NCI-H748 (cell line): ENCODE measurements around the gene RAD52.
"Not testable (repeated sequence)": the region's sequence is repeated elsewhere in the genome, so short reads cannot be mapped to it uniquely, and the experiment has no call there.

Experiments used
- DNase-seq: peaks from one replicate; lab custom pipeline; 2025; ENCODE audit not compliant: unreplicated experiment; lab: John Stamatoyannopoulos, UW

Gene RAD52

DNA sequence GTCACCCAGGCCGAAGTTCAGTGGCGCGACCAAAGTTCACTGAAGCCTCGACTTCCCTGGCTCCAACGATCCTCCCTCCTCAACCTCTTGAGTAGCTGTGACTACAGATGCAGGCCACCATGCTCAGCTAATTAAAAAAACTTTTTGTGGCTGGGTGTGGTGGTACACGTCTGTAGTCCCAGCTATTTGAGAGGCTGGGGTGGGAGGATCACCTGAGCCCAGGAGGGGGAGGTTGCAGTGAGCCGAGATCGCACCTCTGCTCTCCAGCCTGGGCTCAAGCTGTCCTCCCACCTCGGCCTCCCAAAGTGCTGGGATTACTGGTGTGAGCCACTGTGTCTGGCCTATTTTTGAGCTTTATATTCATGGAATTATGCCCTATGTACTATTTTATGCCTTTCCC is 18.1 kb upstream of the RAD52 start:
- no peak for DNase-seq

DNA sequence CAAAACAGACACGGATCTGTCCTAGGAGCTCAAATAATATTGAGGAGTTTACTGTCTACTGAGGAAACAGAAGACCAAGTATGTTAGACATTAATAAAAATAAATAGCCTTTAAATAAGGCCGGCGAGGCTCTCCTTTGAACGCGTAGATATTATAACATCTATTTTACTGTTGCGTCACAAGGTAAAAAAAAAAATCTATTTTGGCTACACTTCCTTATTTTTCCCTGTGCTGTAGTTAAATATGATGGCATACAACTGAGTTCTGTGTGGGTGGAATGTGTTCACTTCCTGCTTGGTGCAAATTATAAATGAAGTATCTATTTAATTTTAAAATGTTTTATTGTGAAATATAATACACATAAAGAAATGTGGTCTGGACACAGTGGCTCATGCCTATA is 17.2 kb upstream of the RAD52 start:
- DNase-seq, result no peak

DNA sequence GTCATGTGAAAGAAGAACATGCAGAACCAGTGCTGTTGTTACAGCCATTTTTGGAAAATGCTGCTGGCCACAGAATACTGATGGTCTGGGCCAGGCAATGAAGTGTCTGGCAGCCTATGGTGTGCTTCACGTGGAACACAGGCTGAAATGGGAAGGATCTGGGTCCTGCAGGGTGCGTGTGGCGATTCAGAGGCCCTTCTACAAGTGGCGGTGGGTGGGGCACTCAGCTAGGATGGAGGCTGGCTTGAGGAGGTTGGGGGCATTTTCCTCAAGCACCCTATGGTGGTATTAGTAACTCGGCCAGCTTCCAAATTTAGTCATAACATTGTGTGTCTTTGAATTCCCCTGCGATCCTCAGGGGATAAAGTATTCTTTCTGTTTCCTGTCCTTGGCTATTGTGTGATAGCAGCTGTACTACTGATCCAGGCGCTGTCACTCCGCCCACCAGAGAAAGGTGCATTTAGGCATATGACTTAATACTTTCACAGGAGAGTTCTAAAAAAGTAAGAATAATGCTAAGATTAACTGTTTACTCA is 9.2 kb upstream of the RAD52 start:
- peak; percentile 12 for DNase-seq

DNA sequence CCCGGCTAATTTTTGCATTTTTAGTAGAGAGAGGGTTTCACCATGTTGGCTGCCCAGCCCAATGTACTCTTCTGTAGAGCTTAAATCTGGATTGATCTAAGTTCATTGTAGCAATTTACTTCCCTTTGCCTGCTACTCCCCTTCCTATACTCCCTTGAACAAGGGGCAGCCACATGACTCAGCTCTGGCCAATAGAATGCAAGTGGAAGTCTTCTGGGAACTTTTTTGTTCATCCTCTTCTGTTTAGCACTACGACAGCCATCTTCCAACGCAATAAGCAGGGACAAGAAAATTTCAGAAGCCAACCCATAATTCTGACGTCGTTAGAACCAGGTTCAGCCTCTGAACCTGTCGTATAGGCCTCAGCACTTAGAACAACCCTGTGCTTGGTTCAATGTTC is 6.4 kb upstream of the RAD52 start:
- no peak for DNase-seq

DNA sequence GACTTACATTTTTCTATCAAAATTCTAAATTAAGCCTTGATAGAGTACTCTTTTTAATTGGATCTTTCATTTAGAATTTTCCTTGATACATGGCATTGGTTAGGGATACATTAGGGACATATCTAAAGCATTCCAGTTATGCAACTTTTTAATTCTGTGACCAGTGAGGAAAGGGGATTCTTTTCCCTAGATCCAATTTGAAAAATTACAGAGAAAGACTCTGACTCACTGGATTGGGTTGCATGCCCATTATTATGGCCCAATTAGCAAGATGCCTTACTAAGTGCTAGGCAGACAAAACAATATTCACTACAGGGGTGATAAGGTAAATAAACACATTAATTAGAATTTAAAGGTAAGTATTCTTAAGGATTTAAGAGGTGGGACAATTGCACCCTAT is 5.2 kb upstream of the RAD52 start:
- no peak for DNase-seq

DNA sequence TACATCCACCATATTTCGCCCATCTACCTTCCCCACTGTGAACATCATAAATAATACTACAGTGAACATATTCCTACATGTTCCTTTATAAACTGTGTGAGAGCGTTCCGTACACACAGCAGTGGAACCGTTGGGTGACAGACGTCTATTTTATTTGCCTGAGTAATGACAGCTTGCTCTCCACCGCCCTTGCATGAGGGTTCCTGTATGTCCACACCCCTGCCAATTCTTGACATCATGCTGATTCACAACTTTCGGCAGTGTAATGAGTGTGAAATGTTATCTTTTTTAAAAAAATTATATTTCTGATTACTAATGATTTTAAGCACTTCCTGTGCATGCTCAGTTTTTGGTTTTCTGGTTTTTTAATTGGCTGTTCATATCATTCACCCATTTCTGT is 4.3 kb upstream of the RAD52 start:
- peak; percentile 9 for DNase-seq

DNA sequence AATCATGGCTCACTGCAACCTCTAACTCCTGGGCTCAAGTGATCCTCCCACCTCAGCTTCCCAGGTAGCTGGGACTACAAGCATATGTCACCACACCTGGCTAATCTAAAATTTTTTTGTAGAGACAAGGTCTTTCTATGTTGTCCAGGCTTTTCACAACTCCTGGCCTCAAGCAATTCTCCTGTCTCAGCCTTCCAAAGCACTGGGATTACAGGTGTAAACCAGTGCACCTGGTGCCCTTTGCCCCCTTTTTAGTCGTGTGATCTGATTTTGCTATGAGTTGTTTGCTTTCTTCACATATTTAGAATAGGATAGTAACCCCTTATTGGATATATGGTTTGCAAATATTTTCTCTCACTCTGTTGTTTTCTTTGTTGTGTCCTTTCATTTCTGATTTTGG is 1.7 kb upstream of the RAD52 start:
- peak; percentile 59 for DNase-seq

DNA sequence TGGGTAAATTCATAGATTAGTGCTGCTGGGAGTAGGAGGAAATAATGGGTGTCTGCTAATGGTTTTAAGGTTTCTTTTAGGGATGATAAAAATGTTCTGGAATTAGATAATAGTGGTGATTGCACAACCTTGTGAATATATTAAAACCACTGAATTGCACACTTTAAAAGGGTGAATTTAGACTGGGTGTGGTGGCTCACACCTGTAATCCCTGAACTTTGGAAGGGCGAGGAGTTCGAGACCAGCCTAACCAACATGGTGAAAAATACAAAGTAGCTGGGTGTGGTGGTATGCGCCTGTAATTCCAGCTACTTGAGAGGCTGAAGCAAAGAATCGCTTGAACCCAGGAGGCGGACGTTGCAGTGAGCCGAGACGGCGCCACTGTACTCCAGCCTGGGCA is 1.3 kb downstream of the RAD52 start:
- no peak for DNase-seq

DNA sequence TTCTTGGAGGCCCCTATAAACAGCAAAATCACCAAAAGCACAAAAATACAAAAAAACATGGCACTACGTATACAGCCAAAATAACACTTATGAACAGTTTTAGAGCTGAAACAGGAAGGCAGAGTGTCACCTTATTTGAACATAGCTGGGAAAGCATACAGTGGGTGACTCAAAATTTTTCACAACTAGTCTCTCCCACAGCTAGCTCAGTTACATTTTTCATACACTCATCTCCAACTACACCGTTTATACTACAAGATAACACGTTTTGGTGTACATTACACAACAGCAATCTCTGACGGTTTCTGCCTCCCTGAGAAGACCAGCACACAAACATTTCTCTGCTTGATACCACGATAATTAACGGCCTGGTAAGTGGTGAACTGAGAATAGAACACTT is 2.9 kb downstream of the RAD52 start:
- DNase-seq, result no peak

DNA sequence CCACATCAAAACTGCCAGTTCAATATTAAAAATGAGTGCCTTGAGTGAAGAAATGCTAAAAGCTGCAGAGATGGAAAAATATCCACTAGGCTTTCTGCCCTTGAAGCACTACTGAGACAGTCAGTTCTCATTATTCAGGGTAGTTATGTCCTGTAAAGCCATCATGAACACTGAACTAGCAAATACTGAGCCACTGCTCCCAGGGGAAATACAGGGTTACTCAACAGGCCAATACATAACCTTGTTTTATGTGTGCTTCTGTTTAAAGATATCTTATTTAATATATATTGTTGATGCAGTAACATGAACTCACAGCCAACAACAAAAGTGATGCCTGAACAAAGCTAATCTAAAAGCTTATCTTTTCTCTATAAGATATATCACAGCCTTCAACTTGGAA is 3.3 kb downstream of the RAD52 start:
- no peak for DNase-seq

DNA sequence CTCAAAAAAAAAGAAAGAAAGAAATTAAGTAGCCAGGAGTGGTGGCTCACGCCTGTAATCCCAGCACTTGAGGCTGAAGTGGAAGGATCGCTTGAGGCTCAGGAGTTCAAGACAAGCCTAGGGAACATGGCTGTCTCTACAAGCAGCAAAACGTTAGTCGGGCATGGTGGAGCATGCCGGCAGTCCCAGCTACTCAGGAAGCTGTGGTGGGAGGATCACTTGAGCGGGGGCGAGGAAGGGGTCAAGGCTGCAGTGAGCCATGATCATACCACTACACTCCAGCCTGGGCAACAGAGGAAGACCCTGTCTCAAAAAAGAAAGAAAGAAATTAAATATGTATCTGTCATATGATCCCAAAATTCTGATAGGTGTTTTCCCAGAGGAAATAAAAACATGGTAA is 5.3 kb downstream of the RAD52 start:
- DNase-seq, result no peak

DNA sequence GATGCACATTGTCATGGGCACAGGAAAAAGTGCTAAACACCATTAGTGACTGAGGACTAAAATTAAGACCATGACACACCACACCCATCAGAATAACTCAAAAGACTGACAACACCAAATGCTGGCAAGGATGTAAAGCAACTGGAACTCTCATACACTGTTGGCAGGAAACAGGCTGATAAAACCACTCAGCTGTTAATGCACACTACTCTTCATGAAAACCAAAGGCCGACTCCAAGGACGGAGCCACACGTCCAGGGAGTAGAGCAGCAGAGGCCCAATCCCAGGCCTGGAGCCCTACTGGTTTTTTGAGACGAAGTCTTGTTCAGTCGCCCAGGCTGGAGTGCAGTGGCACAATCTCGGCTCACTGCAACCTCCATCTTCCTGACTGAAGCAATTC is 6.4 kb downstream of the RAD52 start:
- DNase-seq, result no peak

DNA sequence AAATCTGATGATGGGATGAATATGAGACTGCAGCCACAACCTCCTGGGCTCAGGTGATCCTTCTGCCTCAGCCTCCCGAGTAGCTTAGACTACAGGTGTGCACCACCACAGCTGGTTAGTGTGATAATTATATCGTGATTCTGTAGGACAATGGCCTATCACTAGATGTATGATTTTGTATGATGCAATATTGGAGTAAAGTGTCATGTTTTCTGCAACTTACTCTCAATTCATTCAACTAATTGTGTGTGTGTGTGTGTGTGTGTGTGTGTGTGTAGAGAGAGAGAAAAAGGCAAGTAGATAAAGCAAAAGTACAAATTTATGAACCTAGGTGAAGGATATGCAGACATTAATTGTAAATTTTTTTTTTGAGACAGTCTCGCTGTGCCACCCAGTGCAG is 10.7 kb downstream of the RAD52 start:
- no peak for DNase-seq

DNA sequence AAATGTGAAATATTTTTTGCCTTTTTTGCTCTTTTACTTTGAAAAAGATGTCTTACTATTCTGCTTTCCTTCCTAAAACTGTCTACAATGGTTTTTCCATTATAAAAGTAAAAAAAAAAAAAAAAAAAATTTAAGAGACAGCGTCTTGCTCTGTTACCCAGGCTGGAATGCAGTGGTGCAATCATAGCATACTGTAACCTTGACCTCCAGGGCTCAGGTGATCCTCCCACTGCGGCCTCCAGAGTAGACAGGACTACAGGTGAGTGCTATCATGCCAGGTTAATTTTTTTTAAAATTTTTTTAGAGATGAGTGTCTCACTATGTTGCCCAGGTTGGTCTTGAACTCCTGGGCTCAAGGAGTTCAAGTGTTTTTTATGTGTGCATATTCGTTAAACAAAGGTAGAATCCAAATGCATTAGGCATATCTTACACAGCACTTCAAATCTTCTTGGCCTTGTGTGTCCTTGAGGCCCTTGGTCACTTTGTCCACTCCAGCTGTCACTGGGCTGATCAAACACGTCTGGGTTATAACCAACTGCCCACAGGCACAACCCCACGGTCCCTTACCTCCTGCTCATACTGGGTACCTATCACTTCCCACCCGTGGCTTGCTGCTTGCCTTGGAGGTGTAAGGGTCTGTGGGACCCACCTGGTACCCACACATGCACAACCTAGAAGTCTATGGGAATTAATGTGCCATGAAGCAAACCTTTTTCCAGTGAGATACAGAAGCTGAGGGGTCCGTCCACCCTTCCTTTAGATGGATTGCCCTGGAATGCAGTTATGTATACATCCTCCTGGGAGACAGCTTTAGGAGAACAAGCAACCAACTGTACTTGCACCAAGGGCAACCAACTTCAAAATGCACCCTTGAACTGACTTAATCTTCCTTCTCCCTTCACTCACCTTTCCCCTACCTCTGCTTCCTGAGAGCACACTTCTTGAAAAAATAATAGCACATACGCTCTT is 12.8 kb downstream of the RAD52 start:
- DNase-seq, result no peak

DNA sequence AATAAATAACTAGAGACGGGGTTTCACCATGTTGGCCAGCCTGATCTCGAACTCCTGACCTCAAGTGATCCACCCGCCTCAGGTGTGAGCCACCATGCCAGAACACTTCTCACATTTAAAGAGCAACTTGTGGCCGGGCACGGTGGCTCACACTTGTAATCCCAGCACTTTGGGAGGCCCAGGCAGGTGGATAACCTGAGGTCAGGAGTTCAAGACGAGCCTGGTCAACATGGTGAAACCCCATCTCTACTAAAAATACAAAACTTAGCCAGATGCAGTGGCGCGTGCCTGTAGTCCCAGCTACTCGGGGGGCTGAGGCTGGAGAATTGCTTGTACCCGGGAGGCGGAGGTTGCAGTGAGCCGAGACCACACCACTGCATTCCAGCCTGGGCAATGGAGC is 13.6 kb downstream of the RAD52 start:
- not testable (repeated sequence) for DNase-seq

DNA sequence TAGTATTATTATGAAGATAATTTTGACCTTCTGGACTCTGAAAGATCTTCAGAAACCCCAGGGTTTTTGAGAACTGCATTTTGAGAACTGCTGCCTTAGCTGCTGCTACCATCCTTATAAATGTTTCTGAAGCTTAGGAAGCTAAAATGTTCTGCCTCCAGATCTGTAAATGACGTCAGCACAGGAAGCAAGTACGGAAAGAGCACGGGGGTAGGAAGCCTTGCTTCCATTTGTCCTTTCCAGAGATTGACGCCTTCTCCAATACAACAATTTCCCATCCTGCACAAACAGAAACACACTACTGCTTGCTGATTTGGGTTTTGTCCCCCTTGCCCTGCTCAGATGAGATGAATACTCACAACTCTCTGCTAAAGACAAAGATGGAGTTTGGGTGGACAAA is 17.9 kb downstream of the RAD52 start:
- no peak for DNase-seq

DNA sequence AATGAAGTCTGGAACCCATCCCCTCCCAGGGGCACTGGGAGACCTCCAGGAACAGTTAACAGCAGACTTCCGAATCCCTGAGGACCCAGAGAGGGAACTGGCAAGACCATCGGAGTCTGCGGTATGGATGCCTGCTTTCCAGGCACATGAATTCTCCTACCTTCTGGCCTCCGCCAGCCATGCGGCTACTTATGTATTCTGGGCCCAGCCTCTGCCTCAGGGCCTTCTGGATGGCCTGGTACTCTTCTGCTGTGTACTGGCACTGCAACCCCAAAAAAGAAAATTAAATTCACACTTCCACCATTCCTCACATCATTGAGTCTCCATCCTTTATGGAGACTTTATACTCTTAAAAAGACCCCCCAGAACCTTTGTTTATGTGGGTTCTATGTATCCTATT is 18.4 kb downstream of the RAD52 start:
- no peak for DNase-seq

DNA sequence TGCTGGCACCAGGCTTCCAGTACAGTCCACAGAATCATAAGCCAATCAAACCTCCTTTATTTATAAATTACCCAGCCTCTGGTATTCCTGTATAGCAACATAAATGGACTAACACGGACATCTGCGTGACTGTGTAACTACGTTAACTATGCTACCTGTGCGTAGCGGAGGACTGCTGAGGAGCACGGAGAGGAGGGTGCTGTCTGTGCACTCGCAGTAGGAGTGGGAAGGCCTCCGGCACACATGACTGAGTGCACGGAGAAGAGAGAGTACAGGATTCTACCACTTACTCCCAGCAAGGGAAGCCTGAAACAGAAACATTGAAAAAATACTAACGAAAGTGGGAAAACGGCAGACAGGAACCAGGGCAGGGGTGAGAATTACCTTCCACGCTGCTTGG is 22.9 kb downstream of the RAD52 start:
- no peak for DNase-seq

DNA sequence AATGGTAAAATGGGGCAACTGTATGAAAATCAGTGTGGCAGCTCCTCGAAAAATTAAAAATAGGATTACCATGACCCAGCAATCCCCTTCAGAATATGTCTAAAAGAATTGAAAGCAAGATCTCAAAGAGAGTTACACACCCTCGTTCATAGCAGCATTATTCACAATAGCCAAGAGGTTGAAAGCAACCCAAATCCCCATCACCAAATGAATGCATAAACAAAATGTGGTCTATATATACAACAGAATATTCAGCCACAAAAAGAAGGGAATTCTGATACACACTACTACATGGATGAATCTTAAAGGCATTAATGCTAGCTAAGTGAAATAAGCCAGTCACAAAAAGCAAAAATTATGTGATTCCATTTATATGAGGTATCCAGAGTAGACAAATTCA is 27.2 kb downstream of the RAD52 start:
- no peak for DNase-seq

DNA sequence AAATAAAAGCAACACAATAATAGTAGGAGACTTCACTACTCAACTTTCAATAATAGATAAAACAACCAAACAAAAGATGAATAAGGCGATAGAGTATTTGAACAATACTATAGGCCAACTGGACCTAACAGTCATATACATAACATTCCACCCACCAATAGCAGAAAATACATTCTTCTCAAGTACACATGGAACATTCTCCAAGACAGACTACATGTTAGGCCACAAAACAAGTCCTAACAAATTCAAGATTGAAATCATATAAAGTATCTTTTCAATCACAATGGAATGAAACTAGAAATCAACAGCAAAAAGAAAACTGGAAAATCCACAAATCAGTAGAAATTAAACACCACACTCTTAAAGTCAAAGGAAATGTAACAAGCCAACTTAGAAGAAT is 28.8 kb downstream of the RAD52 start:
- DNase-seq, result no peak

DNA sequence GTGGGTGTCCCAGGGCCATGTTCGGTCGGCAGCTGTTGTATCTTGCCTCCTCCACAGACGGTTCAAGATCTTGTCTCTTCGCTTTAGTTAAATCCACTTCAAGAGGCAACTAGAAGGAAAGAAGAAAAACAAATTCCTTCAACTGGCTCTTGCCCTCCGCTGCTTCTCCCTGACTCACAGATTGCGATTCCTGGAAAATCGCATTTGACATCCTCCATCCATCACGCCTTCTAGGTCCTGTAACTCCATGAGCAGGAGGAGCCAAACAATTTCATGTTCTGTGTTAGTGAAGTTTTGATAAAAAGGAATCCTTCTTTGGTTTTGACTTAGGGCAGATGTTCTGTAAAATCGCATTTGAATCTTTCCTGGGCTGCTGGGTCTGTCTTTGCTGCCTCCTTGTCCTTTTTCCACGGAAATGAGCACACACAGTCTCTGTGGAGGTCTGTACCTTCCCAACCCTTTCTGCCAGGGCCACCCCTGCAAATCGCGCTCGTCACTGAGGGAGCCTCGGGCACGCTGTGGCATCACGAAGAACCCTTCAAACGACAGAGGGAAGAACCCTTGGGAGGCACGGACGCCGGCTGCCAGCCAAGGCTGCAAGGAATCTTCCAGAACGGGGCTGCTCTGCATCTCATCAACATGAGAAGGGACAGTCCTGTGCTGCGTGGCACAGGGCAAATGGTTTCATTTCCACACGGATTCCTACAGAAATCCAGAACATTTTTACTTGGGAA is 32.6 kb downstream of the RAD52 start:
- DNase-seq, result no peak

DNA sequence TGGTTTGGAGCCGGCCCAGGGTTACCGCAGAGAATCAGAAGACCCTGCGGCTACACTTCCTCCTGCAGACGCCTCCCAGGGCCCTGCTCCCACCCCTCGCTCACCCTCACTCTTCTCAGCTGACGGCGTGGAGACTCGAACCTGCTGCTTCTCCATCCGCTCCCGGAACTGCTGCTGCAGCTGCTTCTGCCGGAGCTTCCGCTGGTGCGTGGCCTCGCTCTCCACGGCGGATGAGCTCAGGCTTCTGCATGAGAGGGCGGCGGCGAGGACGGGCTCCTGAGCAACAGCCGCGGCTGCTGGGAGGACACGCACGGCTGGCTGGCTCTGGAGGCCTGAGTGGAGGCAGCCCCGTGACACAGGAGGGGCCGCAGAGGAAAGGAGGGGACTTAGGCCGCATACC is 33.3 kb downstream of the RAD52 start:
- no peak for DNase-seq
